Mesenchymal stem cell (in vitro differentiated cells and primary cell): ENCODE results near the gene TMEM178B.

Experiments
- DNase-seq: peaks from one replicate; pipeline ENCODE4 v3.0.0-alpha.2; 2013
- H2AFZ ChIP-seq: one replicate; pipeline ENCODE4 v1.6.1; 2013; ENCODE audit warnings: low read depth, mild to moderate bottlenecking, control low read depth, inconsistent platforms, low read length, moderate library complexity
- H2AK5ac ChIP-seq: 2 replicates; pipeline ENCODE4 v1.6.1; 2013; ENCODE audit warnings: low read length, moderate library complexity, mild to moderate bottlenecking, inconsistent platforms; ENCODE audit not compliant: severe bottlenecking
- H2BK120ac ChIP-seq: one replicate; pipeline ENCODE4 v1.6.1; 2013; ENCODE audit warnings: low read depth, mild to moderate bottlenecking, inconsistent platforms, low read length, moderate library complexity
- H2BK12ac ChIP-seq, 2 experiments: one replicate each; pipeline ENCODE4 v1.6.1; 2013; ENCODE audit warnings: inconsistent platforms in 2 of 2, low read length in 2 of 2, mild to moderate bottlenecking in 2 of 2, moderate library complexity in 2 of 2, control low read depth in 1 of 2
- H2BK15ac ChIP-seq: one replicate; pipeline ENCODE4 v1.6.1; 2013; ENCODE audit warnings: mild to moderate bottlenecking, low read depth, inconsistent platforms; ENCODE audit not compliant: poor library complexity, severe bottlenecking
- H2BK5ac ChIP-seq: 2 replicates; pipeline ENCODE4 v1.6.1; 2013; ENCODE audit warnings: low read depth, mild to moderate bottlenecking, low read length, control low read depth, inconsistent platforms; ENCODE audit not compliant: poor library complexity, severe bottlenecking
- H3K14ac ChIP-seq, 2 experiments: one replicate each; pipeline ENCODE4 v1.6.1; 2013; ENCODE audit warnings: inconsistent platforms in 2 of 2, low read length in 2 of 2, control low read depth in 1 of 2, mild to moderate bottlenecking in 1 of 2, moderate library complexity in 1 of 2
- H3K18ac ChIP-seq, 2 experiments: one replicate each; pipeline ENCODE4 v1.6.1; 2013; ENCODE audit warnings: inconsistent platforms in 2 of 2, low read length in 2 of 2, control low read depth in 1 of 2, low read depth in 1 of 2, mild to moderate bottlenecking in 1 of 2
- H3K23ac ChIP-seq, 2 experiments: one replicate each; pipeline ENCODE4 v1.6.1; 2013; ENCODE audit warnings: inconsistent platforms in 2 of 2, low read length in 2 of 2, mild to moderate bottlenecking in 2 of 2, moderate library complexity in 2 of 2, control low read depth in 1 of 2
- H3K27ac ChIP-seq: 2 replicates; pipeline ENCODE4 v1.5.1; 2013; ENCODE audit warnings: mild to moderate bottlenecking, moderate library complexity, low read length, control low read depth, inconsistent platforms; ENCODE audit not compliant: poor library complexity, severe bottlenecking
- H3K27me3 ChIP-seq, 2 experiments: 2 replicates each; pipeline versions ENCODE4 v1.6.1 to v1.7.0; 2013; ENCODE audit warnings: low read length in 2 of 2, mild to moderate bottlenecking in 2 of 2, moderate library complexity in 2 of 2, control low read depth in 1 of 2, inconsistent platforms in 1 of 2; ENCODE audit not compliant: control insufficient read depth in 1 of 2, insufficient read depth in 1 of 2
- H3K36me3 ChIP-seq, 2 experiments: 2 replicates each; pipeline versions ENCODE4 v1.6.1 to v1.7.0; 2013; ENCODE audit warnings: low read length in 2 of 2, control low read depth in 1 of 2, inconsistent platforms in 1 of 2, low read depth in 1 of 2, mild to moderate bottlenecking in 1 of 2; ENCODE audit not compliant: insufficient read depth in 2 of 2, control insufficient read depth in 1 of 2
- H3K4ac ChIP-seq, 2 experiments: one replicate each; pipeline ENCODE4 v1.6.1; 2013; ENCODE audit warnings: inconsistent platforms in 2 of 2, low read length in 2 of 2, mild to moderate bottlenecking in 2 of 2, moderate library complexity in 2 of 2, control low read depth in 1 of 2, low read depth in 1 of 2
- H3K4me1 ChIP-seq: 2 replicates; pipeline ENCODE4 v1.6.1; 2013; ENCODE audit warnings: low read depth, low read length, control low read depth; ENCODE audit not compliant: control insufficient read depth, insufficient read depth
- H3K4me2 ChIP-seq: 2 replicates; pipeline ENCODE4 v1.6.1; 2013; ENCODE audit warnings: low read length, mild to moderate bottlenecking, inconsistent platforms; ENCODE audit not compliant: poor library complexity, severe bottlenecking
- H3K4me3 ChIP-seq, 2 experiments: 2 replicates each; pipeline versions ENCODE4 v1.5.1 to v1.7.0; 2013; ENCODE audit warnings: low read length in 2 of 2, mild to moderate bottlenecking in 2 of 2, control low read depth in 1 of 2, low read depth in 1 of 2; ENCODE audit not compliant: insufficient read depth in 1 of 2
- H3K79me1 ChIP-seq: replicated peaks from 2 replicates; pipeline ENCODE4 v1.6.1; 2013; ENCODE audit warnings: mild to moderate bottlenecking, control low read depth, low read length, inconsistent platforms; ENCODE audit not compliant: poor library complexity, severe bottlenecking
- H3K9ac ChIP-seq: 2 replicates; pipeline ENCODE4 v1.7.0; 2013; ENCODE audit warnings: mild to moderate bottlenecking, low read length, moderate library complexity
- H3K9me3 ChIP-seq: 2 replicates; pipeline ENCODE4 v1.7.0; 2013; ENCODE audit warnings: mild to moderate bottlenecking, low read length; ENCODE audit not compliant: control insufficient read depth
- H4K8ac ChIP-seq: one replicate; pipeline ENCODE4 v1.6.1; 2013; ENCODE audit warnings: inconsistent platforms, mild to moderate bottlenecking, low read length, moderate library complexity
- H4K91ac ChIP-seq: one replicate; pipeline ENCODE4 v1.6.1; 2013; ENCODE audit warnings: mild to moderate bottlenecking, low read length, inconsistent platforms
- WGBS: methylation state at CpG from one replicate; pipeline ENCODE4 v1.1.7; 2013; ENCODE audit warnings: mixed read lengths; 5-methylcytosine and 5-hydroxymethylcytosine counted together

The TMEM178B gene

DNA sequence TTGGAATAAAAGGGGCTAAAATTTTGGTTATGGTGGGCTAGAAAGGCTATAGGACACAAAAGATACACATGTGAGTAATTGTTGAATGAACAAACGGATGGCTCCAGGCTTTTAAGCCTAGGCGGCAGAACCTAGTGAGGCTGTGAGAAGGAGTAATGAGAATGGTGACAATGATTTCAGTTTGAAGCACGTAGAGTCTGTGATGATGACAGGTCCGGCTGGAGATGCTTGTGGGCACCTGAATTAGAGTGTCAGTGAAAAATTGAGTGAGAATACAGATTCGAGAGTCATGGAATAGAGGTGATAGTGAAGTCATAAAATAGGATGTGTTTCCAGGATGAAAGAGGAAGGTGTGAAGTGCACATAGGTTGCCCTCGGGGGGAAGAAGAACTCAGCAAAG, 170.6 kb downstream of the TMEM178B start:
- peaks cover 7% of the 10 kb centered on the region for H3K79me1 ChIP-seq
- H3K27me3 ChIP-seq, result peaks cover 0 to 1% of the 10 kb centered on the region in 2 experiments
- no peak overlapping the region for H2BK120ac ChIP-seq
- H3K14ac ChIP-seq, result no peak overlapping the region
- H3K18ac ChIP-seq, result no peak overlapping the region
- H3K4me1 ChIP-seq, result no peaks in the 10 kb centered on the region
- no peaks in the 10 kb centered on the region for H3K36me3 ChIP-seq
- H2BK15ac ChIP-seq, result no peak overlapping the region
- H3K23ac ChIP-seq, result no peak overlapping the region
- no peak overlapping the region for H2BK5ac ChIP-seq
- no peak overlapping the region for H3K4me2 ChIP-seq
- no peaks in the 10 kb centered on the region for H3K9me3 ChIP-seq
- WGBS, result 72% methylated on average over 6 of the region's 6 CpGs
- H4K8ac ChIP-seq, result no peak overlapping the region
- H4K91ac ChIP-seq, result no peak overlapping the region
- H2AK5ac ChIP-seq, result no peak overlapping the region
- H2AFZ ChIP-seq, result no peak overlapping the region
- no peak overlapping the region for H3K27ac ChIP-seq
- no peak overlapping the region for H3K4me3 ChIP-seq
- H2BK12ac ChIP-seq, result no peak overlapping the region
- H3K4ac ChIP-seq, result no peak overlapping the region
- H3K9ac ChIP-seq, result no peak overlapping the region
- DNase-seq, result no peak

DNA sequence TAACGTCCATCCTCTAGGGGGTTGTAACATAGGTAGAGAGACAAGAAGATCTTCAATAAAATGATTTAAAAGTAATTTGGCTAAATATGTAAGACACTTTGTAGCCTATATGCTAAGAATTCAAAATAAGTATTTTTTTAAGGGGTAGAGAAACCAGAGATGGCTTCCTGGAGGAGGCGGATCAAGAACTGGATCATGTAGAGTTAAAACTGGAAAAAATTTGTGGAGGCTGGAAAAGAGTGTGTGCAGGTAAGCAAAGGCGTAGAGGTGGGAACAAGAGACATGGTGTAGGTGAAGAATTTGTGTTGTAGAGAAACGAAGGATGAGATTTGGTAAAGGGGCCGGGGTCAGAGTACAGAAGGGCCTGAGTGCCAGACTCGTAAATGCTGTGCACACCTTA, 172.6 kb downstream of the TMEM178B start:
- Histone ChIP-seq H3K4ac (no peak overlapping the region), H2BK5ac (no peak overlapping the region), H2AFZ (no peak overlapping the region), H3K9me3 (no peaks in the 10 kb centered on the region), H3K9ac (no peak overlapping the region), H2AK5ac (no peak overlapping the region), H3K23ac (no peak overlapping the region), H2BK15ac (no peak overlapping the region), H2BK12ac (no peak overlapping the region), H3K14ac (no peak overlapping the region), H3K27ac (no peak overlapping the region), H3K4me3 (no peak overlapping the region), H4K91ac (no peak overlapping the region), H3K79me1 (peaks cover 3% of the 10 kb centered on the region), H3K4me1 (no peaks in the 10 kb centered on the region), H3K18ac (no peak overlapping the region), H3K36me3 (no peaks in the 10 kb centered on the region), H2BK120ac (no peak overlapping the region), H3K27me3 (no peaks in the 10 kb centered on the region), H4K8ac (no peak overlapping the region), H3K4me2 (no peak overlapping the region)
- no peak for DNase-seq
- 79% methylated on average over 3 of the region's 6 CpGs for WGBS

DNA sequence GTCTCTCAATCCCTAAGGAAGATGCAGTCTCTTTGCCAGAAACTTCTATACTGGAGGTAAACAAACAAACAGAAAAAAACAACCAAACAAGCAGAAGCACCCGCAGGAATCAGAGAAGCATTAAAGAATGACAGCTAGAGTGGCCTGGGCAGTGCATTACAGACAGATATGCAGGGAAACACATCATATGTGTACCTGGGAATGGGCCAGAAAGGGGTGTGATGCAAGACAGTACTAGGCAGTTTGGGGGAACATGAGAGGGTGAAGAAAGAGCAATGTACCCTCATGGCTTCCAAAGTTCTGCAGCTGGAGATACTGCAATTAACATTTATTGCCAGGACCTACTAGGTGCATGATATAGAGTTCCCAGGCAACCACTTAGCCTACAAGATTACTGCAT, 177.3 kb downstream of the TMEM178B start:
- Histone ChIP-seq H3K23ac (no peak overlapping the region), H4K91ac (no peak overlapping the region), H2AFZ (no peak overlapping the region), H2BK15ac (no peak overlapping the region), H3K4me1 (no peaks in the 10 kb centered on the region), H3K4me2 (no peak overlapping the region), H3K79me1 (peaks cover 3% of the 10 kb centered on the region), H3K4me3 (no peak overlapping the region), H3K9ac (no peak overlapping the region), H3K9me3 (no peaks in the 10 kb centered on the region), H2AK5ac (no peak overlapping the region), H2BK12ac (no peak overlapping the region), H4K8ac (no peak overlapping the region), H3K36me3 (no peaks in the 10 kb centered on the region), H3K4ac (no peak overlapping the region), H3K18ac (no peak overlapping the region), H2BK5ac (no peak overlapping the region), H3K27me3 (no peaks in the 10 kb centered on the region), H3K27ac (no peak overlapping the region), H3K14ac (no peak overlapping the region), H2BK120ac (no peak overlapping the region)
- no peak for DNase-seq
- 69% methylated on average over 1 of the region's 1 CpG for WGBS

GRCh38 chr7:141251957-141252356, 178.1 kb downstream of the TMEM178B start:
- no peak overlapping the region for H4K8ac ChIP-seq
- peaks cover 7% of the 10 kb centered on the region for H3K9me3 ChIP-seq
- H3K9ac ChIP-seq, result no peak overlapping the region
- no peak overlapping the region for H3K23ac ChIP-seq
- H3K4ac ChIP-seq, result no peak overlapping the region
- no peak overlapping the region for H3K27ac ChIP-seq
- peaks cover 3% of the 10 kb centered on the region for H3K79me1 ChIP-seq
- H3K4me1 ChIP-seq, result no peaks in the 10 kb centered on the region
- H2BK12ac ChIP-seq, result no peak overlapping the region
- H3K4me3 ChIP-seq, result no peak overlapping the region
- H2AK5ac ChIP-seq, result no peak overlapping the region
- H3K18ac ChIP-seq, result no peak overlapping the region
- H3K14ac ChIP-seq, result no peak overlapping the region
- no peaks in the 10 kb centered on the region for H3K27me3 ChIP-seq
- H2BK5ac ChIP-seq, result no peak overlapping the region
- no peak for DNase-seq
- no peak overlapping the region for H4K91ac ChIP-seq
- H2BK15ac ChIP-seq, result no peak overlapping the region
- H2BK120ac ChIP-seq, result no peak overlapping the region
- H2AFZ ChIP-seq, result no peak overlapping the region
- no peaks in the 10 kb centered on the region for H3K36me3 ChIP-seq
- H3K4me2 ChIP-seq, result no peak overlapping the region
- WGBS, result 41% methylated on average over 2 of the region's 2 CpGs
